NCI-H748 (cell line): ENCODE data around the gene RNF166.

Experiments
- DNase-seq: peaks from one replicate; lab custom pipeline; 2025; ENCODE audit not compliant: unreplicated experiment; lab: John Stamatoyannopoulos, UW

Gene RNF166

GRCh38 chr16:88655053-88655732 is 51.0 kb downstream of the RNF166 start:
- no peak for DNase-seq

GRCh38 chr16:88654363-88655052 is 51.7 kb downstream of the RNF166 start:
- DNase-seq: no peak

DNA sequence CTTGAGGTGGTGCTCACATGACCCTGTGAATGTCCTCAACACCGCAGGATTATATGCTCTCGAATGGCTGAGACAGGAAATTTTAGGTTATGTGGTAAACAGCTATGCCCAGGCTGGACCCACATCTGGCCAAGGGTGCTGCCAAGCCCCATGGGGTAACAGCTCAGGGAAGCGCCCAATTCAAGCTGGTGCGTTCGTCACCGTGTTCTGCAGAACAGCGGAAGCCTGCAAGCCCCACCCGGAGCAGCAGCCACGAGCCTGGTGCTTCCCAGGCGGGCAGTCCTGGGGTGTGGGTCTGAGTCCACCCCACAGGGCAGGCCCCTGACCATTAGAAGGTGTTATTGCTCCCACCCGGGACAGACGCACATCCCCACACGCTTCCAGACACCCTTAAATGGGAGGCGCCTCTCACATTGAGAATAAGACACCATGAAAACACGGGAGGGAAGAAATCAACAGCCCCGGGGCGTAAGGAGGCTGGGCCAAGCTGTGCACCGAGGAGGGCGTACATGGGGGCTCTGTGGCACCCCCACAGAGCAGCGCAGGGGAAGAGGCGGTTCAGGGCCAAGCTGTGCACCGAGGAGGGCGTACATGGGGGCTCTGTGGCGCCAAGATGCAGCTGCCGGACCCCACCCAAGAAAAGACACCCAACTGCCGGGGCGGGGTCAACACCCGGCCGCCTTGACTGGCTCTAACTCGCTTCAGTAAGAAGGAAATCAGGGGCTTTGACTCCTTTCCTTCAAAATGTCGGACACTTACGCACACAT is 52.4 kb downstream of the RNF166 start:
- DNase-seq: no peak

DNA sequence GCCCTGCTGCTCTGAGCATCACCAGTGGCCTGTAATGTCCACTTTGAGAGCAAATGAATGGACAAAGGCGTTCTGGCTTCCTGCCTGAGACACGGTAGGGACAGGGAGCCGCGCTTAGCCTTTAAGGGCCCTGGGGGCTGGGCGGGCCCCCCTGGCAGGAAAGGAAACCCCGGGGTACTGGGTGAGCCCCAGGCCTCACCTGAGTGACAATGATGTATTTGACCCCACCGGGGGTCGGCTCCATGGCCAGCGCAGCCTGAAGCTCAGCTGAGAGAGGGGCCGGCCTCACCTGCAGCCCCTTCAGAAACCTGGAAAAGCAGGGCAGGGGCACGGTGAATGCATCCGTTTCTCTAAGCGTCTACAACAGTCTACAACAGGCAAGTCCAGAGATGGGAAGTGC is 53.1 kb downstream of the RNF166 start:
- no peak for DNase-seq

GRCh38 chr16:88652762-88653063 is 53.5 kb downstream of the RNF166 start:
- DNase-seq: no peak

GRCh38 chr16:88651989-88652761 is 54.0 kb downstream of the RNF166 start:
- no peak for DNase-seq

DNA sequence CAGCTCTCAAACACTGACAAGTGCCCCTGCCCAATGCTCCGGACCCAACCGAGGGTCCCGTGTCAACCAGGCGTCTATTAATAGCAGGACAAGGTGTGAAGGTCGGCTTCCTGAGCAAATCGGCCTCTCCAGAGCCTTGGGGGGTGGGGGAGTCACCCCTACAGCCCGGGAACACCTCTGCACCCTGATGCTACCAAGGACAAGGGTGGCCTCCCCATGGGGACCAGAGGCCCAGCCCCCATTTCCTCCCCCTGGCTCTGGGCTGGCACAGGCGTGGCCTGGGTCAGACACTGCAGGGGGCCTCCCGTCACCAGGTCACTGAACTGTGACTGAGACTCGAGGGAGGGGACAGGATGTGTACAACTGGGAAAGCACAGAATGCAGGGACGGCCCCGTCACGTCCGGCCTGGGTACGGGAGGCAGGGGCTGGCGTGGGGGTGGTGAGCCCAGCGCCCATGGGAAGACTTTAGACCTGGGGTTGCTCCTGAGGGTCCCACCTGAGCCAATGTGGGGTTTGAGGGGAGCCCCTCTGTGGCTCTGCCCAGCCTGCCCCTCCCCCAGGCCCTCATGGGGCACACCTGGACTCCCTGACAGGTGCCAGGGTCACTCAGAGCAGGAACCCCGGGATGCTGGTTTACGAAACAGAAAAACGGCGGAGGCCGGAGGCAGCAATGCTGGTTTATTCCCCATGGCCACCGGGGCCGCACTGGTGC is 54.8 kb downstream of the RNF166 start:
- DNase-seq: peak; percentile 26

GRCh38 chr16:88650749-88651275 is 55.4 kb downstream of the RNF166 start, which contains the start of gene CYBA:
Gene CYBA (minus strand): TSS chr16:88651053. CDS start chr16:88651013, 40 bp downstream.
- DNase-seq: no peak

GRCh38 chr16:88649924-88650748 is 56.1 kb downstream of the RNF166 start:
- DNase-seq: no peak

DNA sequence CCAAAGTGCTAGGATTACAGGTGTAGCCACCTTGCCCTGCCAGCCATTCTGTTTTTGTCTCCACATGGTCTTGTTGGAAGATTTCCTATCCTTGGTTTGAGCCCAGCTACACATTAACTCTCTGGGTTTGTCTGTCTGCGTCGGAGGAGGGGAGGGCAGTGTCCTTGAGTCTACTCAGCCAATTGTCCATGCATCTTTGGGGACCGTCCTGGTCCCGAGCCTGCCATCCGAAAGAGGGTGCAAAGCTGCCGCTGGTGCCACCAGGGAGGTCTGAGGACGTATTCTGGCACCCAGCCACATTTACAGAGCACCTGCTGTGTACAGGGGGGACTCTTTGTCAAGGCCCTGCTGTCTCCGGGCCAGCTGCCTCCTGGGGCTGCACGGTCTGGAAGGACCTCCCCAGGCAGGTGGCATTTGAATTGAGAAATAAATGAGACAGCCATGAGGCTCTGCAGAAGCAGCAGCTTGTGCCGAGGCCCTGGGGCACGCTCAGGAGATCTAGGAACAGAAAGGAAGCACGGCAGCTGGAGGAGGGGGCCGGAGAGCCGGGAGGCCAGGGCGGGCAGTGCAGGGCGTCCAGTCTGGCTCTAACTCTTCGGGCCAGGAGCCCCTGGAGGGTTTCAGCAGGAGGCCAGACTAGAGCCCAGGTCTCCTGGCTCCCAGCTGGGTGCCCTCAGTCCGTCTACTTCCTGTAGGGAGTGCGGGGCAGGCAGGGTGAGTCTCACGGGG is 56.8 kb downstream of the RNF166 start:
- DNase-seq: peak; percentile 17

- no peak for DNase-seq
Measured at GRCh38 chr16:88647178-88648070, 58.8 kb downstream of the RNF166 start.
